PFSK-1 (cell line): ENCODE measurements around the gene PEX5.

ENCODE experiments used
- FOXP2 ChIP-seq: optimal IDR thresholded peaks from 2 replicates; pipeline ENCODE3; 2011; ENCODE audit warnings: borderline replicate concordance, control low read depth, inconsistent platforms; ENCODE audit not compliant: insufficient read depth; ENCODE audit errors: extremely low read length, extremely low read depth
- POLR2AphosphoS5 ChIP-seq: IDR thresholded peaks from 2 replicates; pipeline ENCODE4 v1.6.1; 2012; ENCODE audit warnings: low read depth, mild to moderate bottlenecking, control low read depth, low read length, moderate library complexity
- REST ChIP-seq, 2 experiments: IDR thresholded peaks; 2 replicates each; pipeline versions ENCODE4 v1.6.1 to v1.8.0; 2011 to 2012; ENCODE audit warnings: low read depth in 2 of 2, low read length in 2 of 2, control low read depth in 1 of 2, inconsistent platforms in 1 of 2, mild to moderate bottlenecking in 1 of 2, moderate library complexity in 1 of 2; ENCODE audit not compliant: insufficient read depth in 1 of 2
- SIN3A ChIP-seq: IDR thresholded peaks from 2 replicates; pipeline ENCODE4 v1.6.1; 2012; ENCODE audit warnings: mild to moderate bottlenecking, low read length, moderate library complexity, borderline replicate concordance; ENCODE audit not compliant: insufficient read depth
- TAF1 ChIP-seq: IDR thresholded peaks from 2 replicates; pipeline ENCODE4 v1.6.1; 2012; ENCODE audit warnings: low read length, control low read depth, borderline replicate concordance; ENCODE audit not compliant: insufficient read depth

PEX5 gene

GRCh38 chr12:7221486-7221885 is 32.0 kb downstream of the PEX5 start:
- TF ChIP-seq POLR2AphosphoS5, result no peak
- TF ChIP-seq TAF1, result no peak
- TF ChIP-seq REST (IDR thresholded peaks at IDR 0.05; ENCODE audit: insufficient read depth in 1 of 2, low read depth in 2 of 2, low read length in 2 of 2), result no peak
- TF ChIP-seq SIN3A, result no peak
- no peak for TF ChIP-seq FOXP2

GRCh38 chr12:7229741-7230140 is 40.3 kb downstream of the PEX5 start:
- TF ChIP-seq TAF1 (no peak), REST (IDR thresholded peaks at IDR 0.05; ENCODE audit: insufficient read depth in 1 of 2, low read depth in 2 of 2, low read length in 2 of 2) (no peak), SIN3A (no peak), FOXP2 (no peak), POLR2AphosphoS5 (no peak)

GRCh38 chr12:7241404-7242005 is 52.0 kb downstream of the PEX5 start:
- TF ChIP-seq REST (IDR thresholded peaks at IDR 0.05; ENCODE audit: insufficient read depth in 1 of 2, low read depth in 2 of 2, low read length in 2 of 2) (no peak), SIN3A (no peak), POLR2AphosphoS5 (no peak)

GRCh38 chr12:7242176-7243101 is 53.0 kb downstream of the PEX5 start:
- TF ChIP-seq REST (IDR thresholded peaks at IDR 0.05; ENCODE audit: insufficient read depth in 1 of 2, low read depth in 2 of 2, low read length in 2 of 2), result no peak
- TF ChIP-seq SIN3A, result no peak
- no peak for TF ChIP-seq POLR2AphosphoS5
- TF ChIP-seq TAF1, result no peak
- no peak for TF ChIP-seq FOXP2

- TF ChIP-seq SIN3A, result no peak
- TF ChIP-seq FOXP2, result no peak
- TF ChIP-seq REST (IDR thresholded peaks at IDR 0.05; ENCODE audit: insufficient read depth in 1 of 2, low read depth in 2 of 2, low read length in 2 of 2), result no peak
- no peak for TF ChIP-seq TAF1
- no peak for TF ChIP-seq POLR2AphosphoS5
Measured at GRCh38 chr12:7259060-7259459, 69.6 kb downstream of the PEX5 start.
